Measurements from ENCODE around the gene ZNF511. TPM values are rescaled to one million over a fixed set of nuclear protein-coding genes. Genes with fewer than 3 reads are reported as not detected.
A peak's percentile ranks its signal among the peaks of the same experiment; 100 is the strongest.

Gene ZNF511
- total RNA-seq, 1 donor, result 24.6 TPM

DNA sequence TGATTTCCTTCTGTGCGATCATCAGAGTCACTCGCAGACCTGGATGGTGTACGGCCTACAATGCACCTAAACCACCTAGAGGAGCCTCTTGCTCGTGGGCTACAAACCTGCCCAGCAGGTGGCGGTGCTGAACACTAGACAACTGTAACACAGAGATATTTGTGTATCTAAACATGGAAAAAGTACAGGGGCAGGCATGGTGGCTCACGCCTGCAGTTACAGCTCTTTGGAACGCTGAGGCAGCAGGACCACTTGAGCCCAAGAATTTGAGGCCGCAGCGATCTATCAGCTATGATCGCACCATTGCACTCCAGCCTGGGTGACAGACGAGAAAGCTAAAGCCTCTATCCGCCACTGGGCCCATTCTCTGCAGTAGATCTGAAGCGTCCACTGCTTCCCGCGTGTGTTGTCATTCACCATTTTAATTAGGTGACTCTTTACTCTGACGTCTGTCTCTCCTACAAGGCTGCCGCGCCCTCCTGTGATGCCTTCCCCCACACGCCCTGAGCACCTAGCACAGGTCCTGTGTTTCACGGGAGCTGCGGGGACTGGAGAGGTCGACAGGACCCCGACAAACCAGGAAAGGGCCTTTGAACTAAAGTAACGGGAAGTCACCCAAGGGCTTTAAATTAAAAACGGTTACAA, 816 bp upstream of the ZNF511 start:
- Histone ChIP-seq H3K4me1 (ENCODE audit: insufficient read depth, low read length) (peaks cover 9% of the 10 kb centered on the region), H3K4me3 (ENCODE audit: insufficient read depth, low read length) (peak overlapping the region; percentile 81), H2AFZ (ENCODE audit: low read length) (peak overlapping the region; percentile 56), H3K27me3 (ENCODE audit: insufficient read depth, low read length) (no peaks in the 10 kb centered on the region), H3K4me2 (ENCODE audit: insufficient read depth, low read length) (peak overlapping the region; percentile 94), H3K79me2 (ENCODE audit: insufficient read depth, low read length) (peaks cover 53% of the 10 kb centered on the region), H3K27ac (ENCODE audit: low read depth, low read length) (peak overlapping the region; percentile 82), H4K20me1 (ENCODE audit: insufficient read depth, low read length) (peaks cover 41% of the 10 kb centered on the region), H3K36me3 (ENCODE audit: insufficient read depth, low read length) (peaks cover 11% of the 10 kb centered on the region), H3K9me3 (ENCODE audit: low read depth, low read length) (no peaks in the 10 kb centered on the region)
- peak; percentile 86 for DNase-seq (ENCODE audit: insufficient read length, low spot score, missing footprints)
- TF ChIP-seq CTCF (IDR thresholded peaks at IDR 0.05; ENCODE audit: extremely low read depth, low read depth, low read length), result peak; percentile 73

DNA sequence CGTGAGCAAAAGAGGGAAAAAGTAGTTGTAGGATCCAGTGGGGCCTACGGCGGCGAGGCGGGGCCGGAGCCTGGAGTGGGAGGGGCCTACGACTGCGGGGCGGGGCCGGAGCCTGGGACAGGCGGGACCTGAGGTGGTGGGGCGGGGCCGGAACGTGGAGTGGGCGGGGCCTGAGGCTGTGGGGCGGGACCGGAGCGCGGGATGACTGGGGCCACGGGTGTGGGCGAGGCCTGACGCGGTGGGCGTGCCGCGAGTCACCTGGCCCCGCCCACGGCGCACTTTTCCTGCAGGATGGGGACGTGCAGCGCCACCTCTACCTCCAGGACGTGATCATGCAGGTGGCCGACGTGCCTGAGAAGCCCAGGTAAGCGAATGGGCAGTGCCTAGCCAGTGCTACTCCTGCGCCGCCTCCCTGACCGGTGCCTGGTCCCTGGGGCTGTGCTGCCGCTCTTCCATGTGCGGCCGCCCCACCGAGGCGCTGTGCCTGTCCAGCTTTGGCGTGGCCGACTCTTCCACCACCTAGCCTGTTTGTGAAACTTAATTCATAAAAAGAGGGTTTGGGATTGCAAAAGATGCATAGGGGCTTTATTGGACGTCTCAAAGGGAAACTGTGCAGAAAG, 496 bp downstream of the ZNF511 start:
- H3K27ac ChIP-seq (ENCODE audit: low read depth, low read length), result peak overlapping the region; percentile 82
- no peak for TF ChIP-seq CTCF (IDR thresholded peaks at IDR 0.05; ENCODE audit: extremely low read depth, low read depth, low read length)
- peak overlapping the region; percentile 94 for H3K4me2 ChIP-seq (ENCODE audit: insufficient read depth, low read length)
- no peaks in the 10 kb centered on the region for H3K9me3 ChIP-seq (ENCODE audit: low read depth, low read length)
- DNase-seq (ENCODE audit: insufficient read length, low spot score, missing footprints), result peak; percentile 99
- peak overlapping the region; percentile 85 for H2AFZ ChIP-seq (ENCODE audit: low read length)
- peaks cover 12% of the 10 kb centered on the region for H3K36me3 ChIP-seq (ENCODE audit: insufficient read depth, low read length)
- peak overlapping the region; percentile 81 for H3K4me3 ChIP-seq (ENCODE audit: insufficient read depth, low read length)
- peaks cover 9% of the 10 kb centered on the region for H3K4me1 ChIP-seq (ENCODE audit: insufficient read depth, low read length)
- H3K27me3 ChIP-seq (ENCODE audit: insufficient read depth, low read length), result no peaks in the 10 kb centered on the region
- H3K79me2 ChIP-seq (ENCODE audit: insufficient read depth, low read length), result peaks cover 40% of the 10 kb centered on the region
- H4K20me1 ChIP-seq (ENCODE audit: insufficient read depth, low read length), result peaks cover 29% of the 10 kb centered on the region

GRCh38 chr10:133309720-133310398, 1.1 kb downstream of the ZNF511 start:
- H3K79me2 ChIP-seq (ENCODE audit: insufficient read depth, low read length), result peaks cover 35% of the 10 kb centered on the region
- DNase-seq (ENCODE audit: insufficient read length, low spot score, missing footprints), result no peak
- H3K4me1 ChIP-seq (ENCODE audit: insufficient read depth, low read length), result peaks cover 9% of the 10 kb centered on the region
- no peaks in the 10 kb centered on the region for H3K27me3 ChIP-seq (ENCODE audit: insufficient read depth, low read length)
- H2AFZ ChIP-seq (ENCODE audit: low read length), result no peak overlapping the region
- peaks cover 26% of the 10 kb centered on the region for H4K20me1 ChIP-seq (ENCODE audit: insufficient read depth, low read length)
- H3K4me3 ChIP-seq (ENCODE audit: insufficient read depth, low read length), result no peak overlapping the region
- peaks cover 12% of the 10 kb centered on the region for H3K36me3 ChIP-seq (ENCODE audit: insufficient read depth, low read length)
- no peaks in the 10 kb centered on the region for H3K9me3 ChIP-seq (ENCODE audit: low read depth, low read length)
- peak overlapping the region; percentile 94 for H3K4me2 ChIP-seq (ENCODE audit: insufficient read depth, low read length)
- TF ChIP-seq CTCF (IDR thresholded peaks at IDR 0.05; ENCODE audit: extremely low read depth, low read depth, low read length), result no peak
- H3K27ac ChIP-seq (ENCODE audit: low read depth, low read length), result no peak overlapping the region

DNA sequence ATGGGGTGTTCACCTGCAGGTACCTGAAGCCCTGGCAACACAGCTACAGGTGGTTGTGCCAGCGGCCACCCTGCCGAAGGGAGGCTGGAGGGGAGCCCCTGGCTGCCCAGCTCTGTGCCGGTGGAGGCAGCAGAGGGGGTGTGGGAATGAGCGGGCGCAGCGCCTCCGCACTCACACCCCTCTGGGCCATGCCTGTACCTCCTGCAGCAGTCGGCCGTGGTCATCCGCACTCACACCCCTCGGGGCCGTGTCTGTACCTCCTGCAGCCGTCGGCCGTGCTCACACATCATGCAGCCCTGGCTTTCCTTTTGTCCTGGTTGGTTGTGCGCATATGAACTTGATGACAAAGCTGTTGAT, 1.7 kb downstream of the ZNF511 start:
- no peak overlapping the region for H3K4me2 ChIP-seq (ENCODE audit: insufficient read depth, low read length)
- no peak overlapping the region for H2AFZ ChIP-seq (ENCODE audit: low read length)
- TF ChIP-seq CTCF (IDR thresholded peaks at IDR 0.05; ENCODE audit: extremely low read depth, low read depth, low read length), result no peak
- no peak overlapping the region for H3K27ac ChIP-seq (ENCODE audit: low read depth, low read length)
- H4K20me1 ChIP-seq (ENCODE audit: insufficient read depth, low read length), result peaks cover 26% of the 10 kb centered on the region
- peaks cover 30% of the 10 kb centered on the region for H3K79me2 ChIP-seq (ENCODE audit: insufficient read depth, low read length)
- peaks cover 12% of the 10 kb centered on the region for H3K36me3 ChIP-seq (ENCODE audit: insufficient read depth, low read length)
- no peaks in the 10 kb centered on the region for H3K27me3 ChIP-seq (ENCODE audit: insufficient read depth, low read length)
- H3K4me1 ChIP-seq (ENCODE audit: insufficient read depth, low read length), result peaks cover 9% of the 10 kb centered on the region
- no peak overlapping the region for H3K4me3 ChIP-seq (ENCODE audit: insufficient read depth, low read length)
- H3K9me3 ChIP-seq (ENCODE audit: low read depth, low read length), result no peaks in the 10 kb centered on the region
- DNase-seq (ENCODE audit: insufficient read length, low spot score, missing footprints), result no peak

All from osteoblast (primary cell).